ENCODE measurements around the gene MAP3K20. TPM values are rescaled to one million over a fixed set of nuclear protein-coding genes. Genes with fewer than 3 reads are reported as not detected.

Gene MAP3K20
- total and polyA plus RNA-seq, 2 donors (not counting 3 experiments of a cell fraction or from before 2014, with no cell fraction given), result 7.8 to 31.5 TPM

GRCh38 chr2:173223871-173224270, 148.2 kb downstream of the MAP3K20 start:
- Histone ChIP-seq H2AFZ (ENCODE audit: low read depth, low read length) (no peak overlapping the region), H3K27ac (ENCODE audit: insufficient read depth, low read depth, low read length) (no peak overlapping the region), H3K79me2 (ENCODE audit: control insufficient read depth, insufficient read depth, low read length) (no peaks in the 10 kb centered on the region), H3K4me2 (ENCODE audit: insufficient read depth, low read length) (no peak overlapping the region), H3K36me3 (ENCODE audit: control insufficient read depth in 2 of 2, extremely low read depth in 1 of 2, insufficient read depth in 2 of 2, low read length in 2 of 2) (no peaks in the 10 kb centered on the region), H3K4me3 (replicated peaks in 1 of 3; ENCODE audit: insufficient read depth in 1 of 3, low read depth in 1 of 3, low read length in 3 of 3) (no peak overlapping the region), H4K20me1 (replicated peaks; ENCODE audit: control insufficient read depth, extremely low read depth, insufficient read depth, low read length) (no peaks in the 10 kb centered on the region), H3K4me1 (ENCODE audit: control insufficient read depth, extremely low read depth, insufficient read depth, low read length) (no peaks in the 10 kb centered on the region), H3K27me3 (ENCODE audit: control insufficient read depth in 2 of 2, insufficient read depth in 2 of 2, low read length in 2 of 2) (no peaks in the 10 kb centered on the region), H3K9ac (replicated peaks; ENCODE audit: extremely low read depth, insufficient read depth, low read length) (no peak overlapping the region), H3K9me1 (replicated peaks; ENCODE audit: control insufficient read depth, extremely low read depth, insufficient read depth, low read length) (no peaks in the 10 kb centered on the region), H3K9me3 (replicated peaks; ENCODE audit: control insufficient read depth, insufficient read depth, low read length) (no peaks in the 10 kb centered on the region)
- ChIA-PET POLR2A (no interaction called here), CTCF (interaction anchor here (1.5 to 1.9 kb wide), 2 partner anchors 14 to 197 kb away, joined by 6 to 8 read pairs; no protein-coding TSS in a partner anchor)
- FAIRE-seq (no peak), DNase-seq (ENCODE audit: low read depth, low spot score) (no peak)
- no TSS peak for BruUV-seq (replicated peaks)
- TF ChIP-seq POLR2A (IDR thresholded peaks at IDR 0.05; ENCODE audit: low read depth, low read length) (no peak), FOS (IDR thresholded peaks at IDR 0.05; ENCODE audit: borderline replicate concordance, insufficient read depth, low read length) (no peak), MAX (IDR thresholded peaks at IDR 0.05; ENCODE audit: insufficient read depth, insufficient read length) (no peak), JUN (IDR thresholded peaks at IDR 0.05; ENCODE audit: borderline replicate concordance, insufficient read depth, insufficient read length, low read depth) (no peak), POLR2AphosphoS5 (IDR thresholded peaks at IDR 0.05; ENCODE audit: insufficient read depth, low read depth, low read length) (no peak), MYC (IDR thresholded peaks at IDR 0.05; ENCODE audit: low read depth, low read length) (no peak), CTCF (IDR thresholded peaks at IDR 0.05; ENCODE audit: extremely low read depth in 1 of 2, insufficient read depth in 1 of 2, low read depth in 1 of 2, low read length in 2 of 2) (no peak), GATA2 (IDR thresholded peaks at IDR 0.05; ENCODE audit: insufficient read depth, insufficient read length, low read depth, low read length) (no peak), EZH2 (IDR thresholded peaks at IDR 0.05; ENCODE audit: borderline replicate concordance, low read depth, low read length, severe bottlenecking) (no peak)
- dilution Hi-C loops (cut with MboI; ENCODE audit: extremely low pct_ligation_motif_present, low sequenced_read_pairs) (loop anchor here (25.0 kb wide), 1 partner anchor 212 kb away; no protein-coding TSS in a partner anchor), intact Hi-C loops (cut with micrococcal nuclease) (no loop called here)
